Stimulated activated naive CD8-positive, alpha-beta T cell treated with anti-CD3 and anti-CD28 coated beads, Interleukin-15, Interleukin-2, amounts not matched to agents 100 U/mL and 50 U/mL, for 24 hours (primary cell): ENCODE measurements around the gene TTC21B.

Experiments
- ATAC-seq: fragments of 150-1000 bp; cut with Tn5 transposase; one replicate; pipeline ENCODE4 v1.10.0; 2021
- DNase-seq: peaks from one replicate; pipeline ENCODE4 v3.0.0; 2021

TTC21B gene

GRCh38 chr2:165924946-165925345, 28.6 kb downstream of the TTC21B start:
- DNase-seq (no peak), ATAC-seq (no peak)

- no peak for ATAC-seq
Measured at GRCh38 chr2:165920748-165921147, 32.8 kb downstream of the TTC21B start.

GRCh38 chr2:165913636-165914035, 39.9 kb downstream of the TTC21B start:
- ATAC-seq = no peak

More at GRCh38 chr2:165920748-165921147, 32.8 kb downstream of the TTC21B start:
- DNase-seq = no peak

GRCh38 chr2:165911981-165912380, 41.6 kb downstream of the TTC21B start:
- no peak for ATAC-seq
- no peak for DNase-seq

More at GRCh38 chr2:165913636-165914035, 39.9 kb downstream of the TTC21B start:
- no peak for DNase-seq

GRCh38 chr2:165911231-165911630, 42.3 kb downstream of the TTC21B start:
- ATAC-seq (no peak), DNase-seq (no peak)

GRCh38 chr2:165909466-165909865, 44.1 kb downstream of the TTC21B start:
- DNase-seq (no peak), ATAC-seq (no peak)

- DNase-seq (no peak), ATAC-seq (no peak)
Measured at GRCh38 chr2:165905854-165906253, 47.7 kb downstream of the TTC21B start.

- no peak for DNase-seq
- no peak for ATAC-seq
Measured at GRCh38 chr2:165905269-165905668, 48.3 kb downstream of the TTC21B start.

GRCh38 chr2:165904432-165904831, 49.1 kb downstream of the TTC21B start:
- ATAC-seq (no peak), DNase-seq (no peak)

- no peak for ATAC-seq
- no peak for DNase-seq
Measured at GRCh38 chr2:165903406-165903805, 50.2 kb downstream of the TTC21B start.

- no peak for DNase-seq
- ATAC-seq = no peak
Measured at GRCh38 chr2:165902934-165903333, 50.6 kb downstream of the TTC21B start.

GRCh38 chr2:165901620-165902298, 51.8 kb downstream of the TTC21B start:
- DNase-seq = no peak
- no peak for ATAC-seq

- ATAC-seq (no peak), DNase-seq (no peak)
Measured at GRCh38 chr2:165899311-165899710, 54.3 kb downstream of the TTC21B start.

- no peak for DNase-seq
- ATAC-seq = no peak
Measured at GRCh38 chr2:165898381-165898780, 55.2 kb downstream of the TTC21B start.

- no peak for ATAC-seq
Measured at GRCh38 chr2:165897726-165898125, 55.9 kb downstream of the TTC21B start.

GRCh38 chr2:165897074-165897473, 56.5 kb downstream of the TTC21B start:
- ATAC-seq (no peak), DNase-seq (no peak)

More at GRCh38 chr2:165897726-165898125, 55.9 kb downstream of the TTC21B start:
- no peak for DNase-seq

GRCh38 chr2:165895974-165896373, 57.6 kb downstream of the TTC21B start:
- DNase-seq (no peak), ATAC-seq (no peak)

GRCh38 chr2:165893556-165893955, 60.0 kb downstream of the TTC21B start:
- no peak for DNase-seq

GRCh38 chr2:165892526-165892925, 61.0 kb downstream of the TTC21B start:
- no peak for DNase-seq
- no peak for ATAC-seq

More at GRCh38 chr2:165893556-165893955, 60.0 kb downstream of the TTC21B start:
- no peak for ATAC-seq

GRCh38 chr2:165891943-165892342, 61.6 kb downstream of the TTC21B start:
- no peak for DNase-seq
- no peak for ATAC-seq

GRCh38 chr2:165891345-165891744, 62.2 kb downstream of the TTC21B start:
- ATAC-seq = no peak
- DNase-seq = no peak

GRCh38 chr2:165889798-165890197, 63.8 kb downstream of the TTC21B start:
- ATAC-seq (no peak), DNase-seq (no peak)

GRCh38 chr2:165889158-165889557, 64.4 kb downstream of the TTC21B start:
- DNase-seq (no peak), ATAC-seq (no peak)

- no peak for DNase-seq
- ATAC-seq = no peak
Measured at GRCh38 chr2:165888171-165888570, 65.4 kb downstream of the TTC21B start.
